Naive thymus-derived CD8-positive, alpha-beta T cell (primary cell): ENCODE measurements around the gene CFAP77. TPM values are rescaled to one million over a fixed set of nuclear protein-coding genes. Genes with fewer than 3 reads are reported as not detected.

Experiments used
- ATAC-seq, 2 donors: fragments of 150-1000 bp; cut with Tn5 transposase in 1 of 2; sonication (Bioruptor Pico), chemical (Tn5 transposase) in 1 of 2; 1 replicate in 1 of 2; 2 replicates in 1 of 2; pipeline ENCODE4 v1.10.0; 2021; ENCODE audit warnings: mild to moderate bottlenecking in 2 of 2, moderate library complexity in 2 of 2
- POLR2A ChIA-PET: fragments of 350-600 bp; sonication (Branson Sonifier 250); formaldehyde crosslinking; loops from one replicate; lab custom pipeline; 2021; ENCODE audit warnings: antibody characterized with exemption; lab: Charles Lee
- DNase-seq, 10 donors: peaks; one replicate each; pipeline versions ENCODE4 v3.0.0 to v3.0.0-alpha.2; 2020 to 2022
- H3K27ac Mint-ChIP-seq, 10 donors: one replicate each; pipeline ENCODE4 v1.8.0; 2020 to 2022; ENCODE audit warnings: mild to moderate bottlenecking in 10 of 10, mixed read lengths in 10 of 10, moderate library complexity in 4 of 10, inconsistent platforms in 1 of 10
- H3K27me3 Mint-ChIP-seq, 5 donors: one replicate each; pipeline ENCODE4 v1.8.0; 2021 to 2022; ENCODE audit warnings: mixed read lengths in 5 of 5
- H3K36me3 Mint-ChIP-seq, 3 donors: one replicate each; pipeline ENCODE4 v1.8.0; 2020 to 2022; ENCODE audit warnings: mixed read lengths in 3 of 3, mild to moderate bottlenecking in 2 of 3, inconsistent platforms in 1 of 3
- H3K4me1 Mint-ChIP-seq, 4 donors: one replicate each; pipeline ENCODE4 v1.8.0; 2021 to 2022; ENCODE audit warnings: mixed read lengths in 4 of 4
- H3K4me3 Mint-ChIP-seq, 10 donors: one replicate each; pipeline ENCODE4 v1.8.0; 2020 to 2022; ENCODE audit warnings: mild to moderate bottlenecking in 10 of 10, mixed read lengths in 10 of 10, moderate library complexity in 6 of 10, inconsistent platforms in 1 of 10
- H3K9me3 Mint-ChIP-seq, 9 donors: one replicate each; pipeline ENCODE4 v1.8.0; 2020 to 2022; ENCODE audit warnings: mixed read lengths in 9 of 9, mild to moderate bottlenecking in 3 of 9, inconsistent platforms in 1 of 9, moderate library complexity in 1 of 9
- polyA plus RNA-seq, 3 donors: library from polyadenylated mRNA; unstranded; fragments of 300-500 nt; fragmentation: Illumina TruSeq; gene quantifications; one replicate each; pipeline ENCODE4 v1.2.3, GENCODE V29; 2021
- total RNA-seq, 8 experiments: library from RNA in 2 of 8; stranded (reverse) in 2 of 8; gene quantifications; one replicate each; pipeline ENCODE4 v1.2.3 and lab custom pipeline; 2021 to 2026

Gene CFAP77
- total and polyA plus RNA-seq, 5 experiments from 2014 or later, result not detected

DNA sequence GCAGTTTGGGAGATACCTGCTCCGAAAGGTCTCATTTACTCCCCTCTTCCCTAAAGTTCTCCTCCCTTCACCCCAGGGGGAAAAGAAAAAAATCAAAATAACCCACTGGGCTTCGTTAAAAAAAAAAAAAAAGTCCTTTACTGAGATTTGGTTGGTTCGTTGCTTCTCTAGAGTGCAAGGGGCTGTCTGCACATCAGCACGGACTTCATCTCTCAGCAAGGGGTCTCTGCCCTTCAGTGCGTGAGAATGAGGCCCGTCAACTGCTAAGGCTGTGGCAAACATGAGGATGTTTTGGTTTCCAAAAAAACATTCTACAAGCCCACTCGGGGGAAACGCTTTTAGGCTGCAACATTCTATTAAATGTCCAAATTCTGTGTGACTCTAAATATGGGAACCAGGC is 182.4 kb downstream of the CFAP77 start:
- ATAC-seq, result no peak
- Mint-ChIP-seq H3K9me3 (peaks cover 0 to 3% (median 0%) of the 10 kb centered on the region in 9 donors), H3K27ac (no peak overlapping the region), H3K36me3 (peaks cover 10 to 47% (median 36%) of the 10 kb centered on the region in 3 donors), H3K4me1 (peaks cover 8 to 29% (median 12%) of the 10 kb centered on the region in 4 donors), H3K27me3 (peaks cover 23 to 64% (median 53%) of the 10 kb centered on the region in 5 donors), H3K4me3 (no peak overlapping the region)
- no peak for DNase-seq
- POLR2A ChIA-PET, result no interaction called here

- Mint-ChIP-seq H3K27me3 (peaks cover 17 to 53% (median 44%) of the 10 kb centered on the region in 5 donors), H3K9me3 (no peaks in the 10 kb centered on the region), H3K27ac (no peak overlapping the region), H3K4me3 (no peak overlapping the region), H3K36me3 (peaks cover 15 to 65% (median 52%) of the 10 kb centered on the region in 3 donors), H3K4me1 (peaks cover 5 to 29% (median 12%) of the 10 kb centered on the region in 4 donors)
- POLR2A ChIA-PET, result no interaction called here
- ATAC-seq (no peak), DNase-seq (no peak)
Observed at GRCh38 chr9:132594412-132594811, 184.4 kb downstream of the CFAP77 start.

- peaks cover 5 to 20% (median 9%) of the 10 kb centered on the region in 4 donors for H3K4me1 Mint-ChIP-seq
- DNase-seq, result no peak
- H3K4me3 Mint-ChIP-seq, result no peak overlapping the region
- POLR2A ChIA-PET, result no interaction called here
- H3K27me3 Mint-ChIP-seq, result peaks cover 17 to 51% (median 42%) of the 10 kb centered on the region in 5 donors
- no peaks in the 10 kb centered on the region for H3K9me3 Mint-ChIP-seq
- no peak for ATAC-seq
- H3K27ac Mint-ChIP-seq, result no peak overlapping the region
- peaks cover 18 to 74% (median 61%) of the 10 kb centered on the region in 3 donors for H3K36me3 Mint-ChIP-seq
Observed at GRCh38 chr9:132595319-132595718, 185.3 kb downstream of the CFAP77 start.

DNA sequence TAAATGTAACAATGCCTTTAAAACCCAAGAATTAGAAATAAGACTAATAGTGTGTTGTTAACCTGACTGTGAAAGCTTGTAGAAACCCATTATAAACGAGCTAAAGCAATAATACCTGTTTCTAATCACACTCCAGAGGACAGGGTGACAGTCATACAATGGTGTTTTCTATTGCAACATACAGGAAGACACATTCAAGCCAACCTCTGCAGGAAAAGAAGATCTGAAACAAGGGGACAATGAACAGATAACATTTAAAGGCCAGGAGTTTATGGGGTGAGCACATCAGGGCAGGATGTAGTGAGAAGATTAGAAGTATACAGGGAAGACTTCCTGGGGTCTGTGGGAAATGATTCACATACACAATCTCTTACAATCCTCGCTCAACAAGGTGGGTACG is 186.2 kb downstream of the CFAP77 start:
- POLR2A ChIA-PET, result no interaction called here
- Mint-ChIP-seq H3K27me3 (peaks cover 16 to 48% (median 38%) of the 10 kb centered on the region in 5 donors), H3K36me3 (peaks cover 20 to 82% (median 70%) of the 10 kb centered on the region in 3 donors), H3K27ac (no peak overlapping the region), H3K4me3 (no peak overlapping the region), H3K4me1 (peaks cover 3 to 11% (median 7%) of the 10 kb centered on the region in 4 donors), H3K9me3 (no peaks in the 10 kb centered on the region)
- ATAC-seq, result no peak
- DNase-seq, result no peak

DNA sequence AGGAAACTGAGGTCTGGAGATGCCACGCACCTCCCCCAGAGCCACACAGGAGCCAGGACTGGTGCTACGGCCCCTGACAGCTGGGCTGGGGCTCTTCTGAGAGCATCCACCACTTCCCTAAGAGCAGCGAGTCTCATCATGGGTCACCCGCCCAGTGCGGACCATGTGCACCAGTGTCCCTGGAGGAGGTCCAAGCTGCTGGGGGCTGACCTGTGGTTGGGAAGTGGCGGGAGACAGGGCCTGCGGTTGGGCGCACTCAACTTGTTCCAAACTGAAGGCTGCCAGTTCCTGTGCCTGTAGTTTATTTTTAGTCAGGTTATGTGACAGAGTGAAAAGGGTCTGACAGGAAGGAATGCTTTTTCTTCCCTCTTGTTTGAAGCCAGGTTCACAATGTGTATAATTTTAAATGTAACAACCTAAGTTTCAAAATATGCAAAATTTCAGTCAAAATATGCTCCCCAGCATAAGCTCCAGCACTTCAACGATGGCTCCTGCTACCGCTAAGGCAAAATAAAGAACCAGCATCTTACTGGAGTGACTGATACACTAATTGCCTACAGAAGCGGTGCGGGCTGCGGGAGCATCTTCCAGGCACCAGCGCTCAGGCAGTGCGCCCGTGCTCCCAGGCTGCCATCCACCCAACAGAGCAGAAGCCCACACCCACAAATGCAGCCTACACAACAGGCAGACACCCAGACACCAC is 187.2 kb downstream of the CFAP77 start:
- Mint-ChIP-seq H3K27me3 (peaks cover 6 to 39% (median 28%) of the 10 kb centered on the region in 5 donors), H3K4me1 (peaks cover 0 to 5% (median 2%) of the 10 kb centered on the region in 4 donors), H3K4me3 (no peak overlapping the region), H3K27ac (no peak overlapping the region), H3K9me3 (no peaks in the 10 kb centered on the region), H3K36me3 (peaks cover 20 to 89% (median 78%) of the 10 kb centered on the region in 3 donors)
- no peak for ATAC-seq
- no peak for DNase-seq
- POLR2A ChIA-PET, result no interaction called here

DNA sequence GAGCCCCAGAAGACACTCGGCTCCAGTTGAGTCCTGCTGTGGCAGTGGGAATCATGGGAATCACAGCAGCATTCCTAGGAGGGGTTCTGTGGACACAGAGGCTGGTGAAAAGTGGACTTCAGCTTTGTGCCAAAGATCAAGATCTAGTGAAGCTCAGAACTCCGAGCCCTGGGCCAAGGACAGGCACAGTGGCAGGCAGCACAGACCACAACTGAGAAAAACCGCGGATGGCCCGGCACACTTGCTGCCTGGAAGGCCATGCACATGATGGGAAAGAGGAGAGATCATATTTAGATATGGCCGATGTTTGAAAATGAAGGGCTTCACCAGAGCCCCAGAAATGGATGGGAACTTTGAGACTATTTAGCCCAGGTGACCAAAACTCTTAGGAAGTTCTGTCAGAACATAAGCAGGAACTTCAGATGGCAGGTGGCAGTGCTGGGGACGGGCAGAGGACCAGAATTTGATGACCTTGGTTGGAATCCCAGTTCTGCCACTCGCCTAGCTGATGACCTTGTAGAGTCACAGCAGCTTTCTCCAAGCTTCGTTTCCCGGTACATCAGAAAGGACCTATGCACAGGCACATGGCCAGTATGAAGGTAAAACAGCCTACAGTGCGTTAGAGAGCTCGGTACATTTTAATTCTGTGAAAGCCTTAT is 190.4 kb downstream of the CFAP77 start:
- no peaks in the 10 kb centered on the region for H3K9me3 Mint-ChIP-seq
- POLR2A ChIA-PET, result no interaction called here
- H3K27me3 Mint-ChIP-seq, result peaks cover 4 to 23% (median 12%) of the 10 kb centered on the region in 5 donors
- H3K36me3 Mint-ChIP-seq, result peaks cover 28 to 98% (median 83%) of the 10 kb centered on the region in 3 donors
- no peak overlapping the region for H3K4me3 Mint-ChIP-seq
- peaks cover 0 to 6% (median 0%) of the 10 kb centered on the region in 4 donors for H3K4me1 Mint-ChIP-seq
- H3K27ac Mint-ChIP-seq, result no peak overlapping the region
- DNase-seq (no peak), ATAC-seq (no peak)

DNA sequence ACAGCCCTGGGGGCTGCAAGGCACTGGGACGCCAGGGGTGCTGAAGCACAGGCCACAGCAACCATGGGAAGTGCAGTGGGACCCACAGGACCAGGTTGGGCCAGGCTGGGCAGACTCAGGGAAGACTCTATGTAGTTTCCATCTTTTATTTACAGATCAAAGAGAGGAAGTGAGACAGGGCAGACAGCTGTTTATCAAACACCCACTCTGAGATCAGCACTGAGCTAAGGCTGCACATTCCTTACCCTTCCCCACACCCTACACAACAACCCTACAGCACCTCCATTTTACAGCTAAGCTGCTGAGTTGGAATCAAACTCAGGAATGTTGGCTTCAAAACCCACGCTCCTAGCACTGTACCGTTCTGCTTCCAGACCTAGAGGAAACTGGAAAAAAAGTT is 192.2 kb downstream of the CFAP77 start:
- ATAC-seq (no peak), DNase-seq (no peak)
- Mint-ChIP-seq H3K4me1 (peaks cover 0 to 6% (median 0%) of the 10 kb centered on the region in 4 donors), H3K9me3 (no peaks in the 10 kb centered on the region), H3K36me3 (peaks cover 21 to 98% (median 84%) of the 10 kb centered on the region in 3 donors), H3K4me3 (no peak overlapping the region), H3K27me3 (peaks cover 0 to 14% (median 11%) of the 10 kb centered on the region in 5 donors), H3K27ac (peak overlapping the region in 1 of 10 donors; percentile 75)
- POLR2A ChIA-PET, result interaction anchor here (0.5 kb wide), 1 partner anchor 833 kb away, joined by 3 read pairs; no protein-coding TSS in a partner anchor

DNA sequence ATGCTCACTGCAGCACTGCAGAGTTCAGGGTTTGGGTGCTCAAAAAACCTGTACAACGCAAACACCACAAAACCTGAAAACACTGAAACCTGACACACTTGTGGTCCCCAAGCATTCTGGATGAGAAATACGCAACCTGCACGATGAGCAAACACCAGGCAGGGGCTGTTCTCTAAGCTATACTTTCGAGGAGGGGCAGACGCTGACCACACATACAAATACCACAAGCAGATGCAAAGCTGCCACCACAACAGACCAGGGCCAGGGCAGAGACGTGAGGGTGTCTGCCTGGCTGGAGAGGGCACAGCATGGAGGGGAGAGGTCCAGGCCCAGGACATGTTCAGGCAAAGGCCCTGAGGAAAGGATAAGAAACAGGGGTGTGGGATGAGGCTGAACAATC is 195.4 kb downstream of the CFAP77 start:
- ATAC-seq (no peak), DNase-seq (no peak)
- POLR2A ChIA-PET, result no interaction called here
- Mint-ChIP-seq H3K36me3 (peaks cover 13 to 99% (median 77%) of the 10 kb centered on the region in 3 donors), H3K4me3 (no peak overlapping the region), H3K27me3 (peaks cover 0 to 4% (median 1%) of the 10 kb centered on the region in 5 donors), H3K4me1 (peaks cover 0 to 2% (median 0%) of the 10 kb centered on the region in 4 donors), H3K9me3 (no peaks in the 10 kb centered on the region), H3K27ac (peak overlapping the region in 1 of 10 donors; percentile 67)

- no peak for ATAC-seq
- POLR2A ChIA-PET, result no interaction called here
- H3K36me3 Mint-ChIP-seq, result peaks cover 11 to 99% (median 77%) of the 10 kb centered on the region in 3 donors
Observed at GRCh38 chr9:132606066-132606465, 196.1 kb downstream of the CFAP77 start.

DNA sequence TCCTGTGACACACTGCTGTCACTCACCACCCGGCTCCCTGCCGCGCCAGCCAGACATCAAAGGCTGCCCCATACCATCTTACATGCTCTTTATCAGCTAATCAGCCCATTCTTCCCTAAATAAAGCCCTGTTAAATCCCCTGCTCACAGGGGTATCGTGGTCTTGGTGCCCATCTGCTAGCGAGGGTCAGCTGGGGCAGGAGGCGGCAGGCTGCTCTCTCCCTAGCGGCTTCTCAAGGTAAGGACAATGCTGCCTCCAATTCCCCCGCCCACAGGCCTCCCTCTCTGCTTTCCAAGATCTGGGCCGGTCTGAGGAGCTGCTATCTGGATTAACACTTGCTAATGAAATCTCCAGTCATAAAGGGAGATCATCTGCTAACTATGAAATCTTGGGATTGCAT is 199.2 kb downstream of the CFAP77 start:
- H3K36me3 Mint-ChIP-seq, result peaks cover 4 to 97% (median 77%) of the 10 kb centered on the region in 3 donors
- no peaks in the 10 kb centered on the region for H3K27me3 Mint-ChIP-seq
- H3K27ac Mint-ChIP-seq, result no peak overlapping the region
- no peaks in the 10 kb centered on the region for H3K4me1 Mint-ChIP-seq
- POLR2A ChIA-PET, result no interaction called here
- no peak overlapping the region for H3K4me3 Mint-ChIP-seq
- ATAC-seq (no peak), DNase-seq (no peak)
- no peaks in the 10 kb centered on the region for H3K9me3 Mint-ChIP-seq

More at GRCh38 chr9:132606066-132606465, 196.1 kb downstream of the CFAP77 start:
- H3K4me3 Mint-ChIP-seq, result no peak overlapping the region
- DNase-seq, result no peak
- H3K27ac Mint-ChIP-seq, result peak overlapping the region in 1 of 10 donors; percentile 29
- no peaks in the 10 kb centered on the region for H3K9me3 Mint-ChIP-seq
- H3K4me1 Mint-ChIP-seq, result peaks cover 0 to 2% (median 0%) of the 10 kb centered on the region in 4 donors
- no peaks in the 10 kb centered on the region for H3K27me3 Mint-ChIP-seq

DNA sequence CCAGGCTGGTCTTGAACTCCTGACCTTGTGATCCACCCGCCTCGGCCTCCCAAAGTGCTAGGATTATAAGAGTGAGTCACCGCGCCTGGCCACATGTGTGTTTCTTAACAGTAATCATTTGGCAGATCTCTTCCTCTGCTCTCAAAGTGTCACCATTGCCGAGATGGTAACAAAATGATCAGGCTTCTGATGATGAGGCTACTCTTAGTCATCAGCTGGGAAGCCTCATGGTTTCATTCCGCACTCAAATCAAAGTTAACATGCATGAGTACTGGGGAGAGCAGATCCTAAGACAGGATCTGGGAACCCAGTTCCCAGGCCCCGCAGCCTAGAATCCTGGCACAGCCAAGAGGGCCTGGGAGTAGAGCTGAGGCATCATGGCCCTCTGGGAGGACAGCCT is 199.8 kb downstream of the CFAP77 start:
- no peak overlapping the region for H3K4me3 Mint-ChIP-seq
- peaks cover 4 to 97% (median 79%) of the 10 kb centered on the region in 3 donors for H3K36me3 Mint-ChIP-seq
- H3K27me3 Mint-ChIP-seq, result no peaks in the 10 kb centered on the region
- DNase-seq, result no peak
- POLR2A ChIA-PET, result no interaction called here
- H3K4me1 Mint-ChIP-seq, result no peaks in the 10 kb centered on the region
- ATAC-seq, result no peak
- no peak overlapping the region for H3K27ac Mint-ChIP-seq
- no peaks in the 10 kb centered on the region for H3K9me3 Mint-ChIP-seq

DNA sequence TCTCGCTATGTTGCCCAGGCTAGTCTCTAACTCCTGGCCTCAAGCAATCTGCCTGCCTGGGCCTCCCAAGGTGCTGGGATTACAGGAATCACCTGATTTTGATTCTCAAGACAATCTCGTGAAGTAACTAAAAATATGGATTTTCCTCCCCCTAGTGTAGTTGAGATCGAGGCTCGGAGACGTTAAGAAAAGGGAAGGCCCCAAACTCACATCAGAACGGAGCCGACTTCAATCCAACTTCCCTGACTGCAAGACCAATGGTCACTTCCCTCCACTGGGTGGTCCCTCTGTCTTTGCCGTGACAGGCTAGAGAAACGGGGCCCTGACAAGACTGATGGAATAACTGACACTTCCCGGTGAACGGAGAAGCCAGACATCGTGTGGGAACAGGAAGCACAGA is 200.7 kb downstream of the CFAP77 start:
- no peaks in the 10 kb centered on the region for H3K4me1 Mint-ChIP-seq
- no peaks in the 10 kb centered on the region for H3K9me3 Mint-ChIP-seq
- no peak overlapping the region for H3K27ac Mint-ChIP-seq
- POLR2A ChIA-PET, result no interaction called here
- H3K4me3 Mint-ChIP-seq, result no peak overlapping the region
- DNase-seq (no peak), ATAC-seq (no peak)
- peaks cover 4 to 97% (median 76%) of the 10 kb centered on the region in 3 donors for H3K36me3 Mint-ChIP-seq
- no peaks in the 10 kb centered on the region for H3K27me3 Mint-ChIP-seq

DNA sequence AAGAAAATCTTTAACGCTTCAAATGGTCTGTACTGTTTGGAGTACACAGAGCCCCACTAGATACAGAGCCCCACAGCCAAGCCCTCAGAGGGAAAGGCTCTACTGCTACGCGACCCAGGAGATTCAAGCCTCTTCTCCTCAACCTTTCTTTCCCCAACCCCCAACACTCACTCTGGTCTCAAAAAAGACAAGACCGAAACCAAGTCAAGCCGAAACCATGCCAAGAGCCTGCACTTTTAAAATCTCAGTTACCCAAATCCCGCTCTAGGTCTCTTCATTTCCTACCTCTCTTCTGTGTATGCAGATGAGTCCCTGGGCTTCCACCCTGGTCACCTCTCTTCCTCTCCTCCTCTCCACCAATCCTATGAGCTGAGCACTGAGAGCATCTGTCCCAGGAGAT is 204.3 kb downstream of the CFAP77 start:
- H3K27ac Mint-ChIP-seq, result no peak overlapping the region
- no peaks in the 10 kb centered on the region for H3K27me3 Mint-ChIP-seq
- no peak overlapping the region for H3K4me3 Mint-ChIP-seq
- no peaks in the 10 kb centered on the region for H3K9me3 Mint-ChIP-seq
- H3K4me1 Mint-ChIP-seq, result no peaks in the 10 kb centered on the region
- peaks cover 11 to 98% (median 82%) of the 10 kb centered on the region in 3 donors for H3K36me3 Mint-ChIP-seq
- ATAC-seq (no peak), DNase-seq (no peak)
- POLR2A ChIA-PET, result no interaction called here
